ENCODE data around the gene L1CAM. TPM values are rescaled to one million over a fixed set of nuclear protein-coding genes. Genes with fewer than 3 reads are reported as not detected.
"Not testable (repeated sequence)": the region's sequence is repeated elsewhere in the genome, so short reads cannot be mapped to it uniquely, and the experiment has no call there.

Gene L1CAM
- total RNA-seq, 6 experiments from 2014 or later: 0.33 to 0.64 (median 0.47) TPM; not detected in 2

DNA sequence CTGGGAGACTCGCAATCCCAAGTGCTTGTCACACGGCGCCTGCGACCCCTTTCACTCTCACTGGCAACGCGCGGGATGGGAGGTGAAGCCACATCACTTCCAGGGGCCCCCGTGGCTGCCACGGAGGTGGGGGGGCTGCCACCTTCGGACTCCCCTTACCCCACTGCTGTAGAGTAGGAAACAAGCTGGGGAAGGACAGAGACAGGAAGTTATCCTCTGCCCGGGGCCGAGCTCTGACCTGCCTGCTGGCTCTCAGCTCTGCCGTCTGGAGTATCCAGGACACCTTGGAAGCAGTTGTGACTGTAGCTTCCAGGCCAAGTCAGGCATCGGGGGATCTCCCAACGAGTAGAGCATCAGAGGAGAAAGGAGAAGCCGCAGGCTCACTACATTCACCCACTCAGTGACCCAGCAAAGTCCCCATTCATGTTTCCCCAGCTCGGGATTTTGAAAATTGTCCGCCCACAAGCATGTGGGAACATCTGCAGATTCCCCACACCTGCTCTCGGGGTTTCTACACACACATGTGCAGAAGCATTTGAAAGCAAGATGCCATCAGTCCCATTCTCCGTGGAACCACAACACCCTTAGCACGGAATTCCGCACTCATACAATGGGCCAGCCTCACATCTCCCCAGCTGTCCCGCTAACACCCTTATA is 66.5 kb downstream of the L1CAM start:
- H3K4me1 ChIP-seq: no peaks in the 10 kb centered on the region
- no peak for DNase-seq
- ATAC-seq: peak in 1 of 4 donors; percentile 10
- H3K36me3 ChIP-seq: no peaks in the 10 kb centered on the region
- H3K4me3 ChIP-seq: peak overlapping the region in 2 of 3 donors; percentile 21 to 29
- TF ChIP-seq, protein P1, sequence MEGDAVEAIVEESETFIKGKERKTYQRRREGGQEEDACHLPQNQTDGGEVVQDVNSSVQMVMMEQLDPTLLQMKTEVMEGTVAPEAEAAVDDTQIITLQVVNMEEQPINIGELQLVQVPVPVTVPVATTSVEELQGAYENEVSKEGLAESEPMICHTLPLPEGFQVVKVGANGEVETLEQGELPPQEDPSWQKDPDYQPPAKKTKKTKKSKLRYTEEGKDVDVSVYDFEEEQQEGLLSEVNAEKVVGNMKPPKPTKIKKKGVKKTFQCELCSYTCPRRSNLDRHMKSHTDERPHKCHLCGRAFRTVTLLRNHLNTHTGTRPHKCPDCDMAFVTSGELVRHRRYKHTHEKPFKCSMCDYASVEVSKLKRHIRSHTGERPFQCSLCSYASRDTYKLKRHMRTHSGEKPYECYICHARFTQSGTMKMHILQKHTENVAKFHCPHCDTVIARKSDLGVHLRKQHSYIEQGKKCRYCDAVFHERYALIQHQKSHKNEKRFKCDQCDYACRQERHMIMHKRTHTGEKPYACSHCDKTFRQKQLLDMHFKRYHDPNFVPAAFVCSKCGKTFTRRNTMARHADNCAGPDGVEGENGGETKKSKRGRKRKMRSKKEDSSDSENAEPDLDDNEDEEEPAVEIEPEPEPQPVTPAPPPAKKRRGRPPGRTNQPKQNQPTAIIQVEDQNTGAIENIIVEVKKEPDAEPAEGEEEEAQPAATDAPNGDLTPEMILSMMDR (IDR thresholded peaks at IDR 0.05): no peak
- no peak for TF ChIP-seq POLR2A (IDR thresholded peaks at IDR 0.05)
- H3K27ac ChIP-seq: no peak overlapping the region
- intact Hi-C loops (cut with DNase I): no loop called here
- no peaks in the 10 kb centered on the region for H3K9me3 ChIP-seq
- 68% methylated on average over 5 of the region's 23 CpGs for WGBS (ENCODE audit: insufficient coverage, low coverage, low lambda C conversion rate, missing lambda C conversion rate)
- H3K27me3 ChIP-seq: peaks cover 0 to 10% of the 10 kb centered on the region in 2 donors

DNA sequence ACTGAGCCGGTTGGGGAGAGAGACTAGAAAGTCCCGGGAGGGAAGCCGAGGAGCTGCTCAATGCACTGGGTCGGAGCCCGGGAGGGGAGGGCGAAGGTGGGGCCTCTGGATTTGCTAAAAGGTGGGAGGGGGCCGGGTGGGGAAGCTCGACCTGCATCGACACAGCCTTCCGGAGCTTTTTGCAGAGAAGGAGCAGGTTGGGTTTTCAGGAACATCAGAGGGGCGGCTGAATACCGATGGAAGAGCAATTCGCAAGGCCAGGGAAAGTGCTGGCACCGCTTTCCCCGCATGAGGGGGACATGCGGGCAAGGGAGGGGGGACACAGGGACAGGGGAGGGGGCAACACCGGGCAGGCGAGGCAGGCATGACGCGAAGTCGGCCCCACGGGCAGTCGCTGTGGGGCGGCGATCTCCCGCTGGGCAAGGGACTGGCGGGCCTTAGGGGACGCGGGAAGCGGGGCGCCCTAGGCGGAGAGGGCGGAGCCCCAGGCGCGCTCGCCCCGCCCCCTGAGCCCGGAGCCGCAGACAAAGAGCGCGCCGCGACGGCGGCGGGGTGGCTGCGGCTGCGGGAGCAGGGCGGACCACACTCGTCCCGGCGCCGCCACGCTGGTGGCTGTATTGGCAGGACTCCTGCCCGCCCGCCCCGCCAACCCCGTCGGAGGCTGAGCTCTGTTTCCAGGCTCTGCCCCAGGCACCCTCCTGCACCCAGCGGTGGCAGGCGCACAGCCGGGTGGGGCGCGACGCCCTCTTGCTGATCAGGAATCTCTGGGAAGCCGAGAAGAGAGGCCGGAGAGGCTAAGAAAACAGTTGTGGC is 67.2 kb downstream of the L1CAM start:
- H3K4me1 ChIP-seq: no peaks in the 10 kb centered on the region
- peaks cover 0 to 10% of the 10 kb centered on the region in 2 donors for H3K27me3 ChIP-seq
- H3K27ac ChIP-seq: no peak overlapping the region
- WGBS (ENCODE audit: insufficient coverage, low coverage, low lambda C conversion rate, missing lambda C conversion rate): 47% methylated on average over 5 of the region's 67 CpGs
- DNase-seq: peak in 1 of 3 donors; percentile 34
- TF ChIP-seq, protein P1 (IDR thresholded peaks at IDR 0.05): no peak
- TF ChIP-seq POLR2A (IDR thresholded peaks at IDR 0.05): no peak
- no peaks in the 10 kb centered on the region for H3K9me3 ChIP-seq
- H3K4me3 ChIP-seq: peak overlapping the region in 2 of 3 donors; percentile 21 to 29
- peak; percentile 62 to 76 (median 74) for ATAC-seq
- no peaks in the 10 kb centered on the region for H3K36me3 ChIP-seq
- intact Hi-C loops (cut with DNase I): no loop called here

DNA sequence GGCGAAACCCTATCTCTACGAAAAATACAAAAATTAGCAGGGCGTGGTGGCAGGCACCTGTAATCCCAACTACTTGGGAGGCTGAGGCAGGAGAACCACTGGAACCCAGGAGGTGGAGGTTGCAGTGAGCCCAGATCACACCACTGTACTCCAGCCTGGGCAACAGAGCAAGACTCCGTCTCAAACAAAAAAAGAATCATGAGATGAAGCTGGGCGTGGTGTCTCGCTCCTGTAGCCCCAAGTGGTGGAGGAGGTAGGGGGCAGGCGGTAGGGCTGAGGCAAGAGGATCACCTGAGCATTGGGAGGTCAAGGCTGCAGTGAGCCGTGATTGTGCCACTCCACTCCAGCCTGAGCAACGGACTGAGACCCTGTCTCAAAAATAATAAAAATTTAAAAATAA is 67.9 kb downstream of the L1CAM start:
- H3K9me3 ChIP-seq; H3K4me3 ChIP-seq; H3K27ac ChIP-seq; H3K27me3 ChIP-seq; H3K4me1 ChIP-seq; ATAC-seq; intact Hi-C loops (cut with DNase I); H3K36me3 ChIP-seq: not testable (repeated sequence)
- WGBS (ENCODE audit: insufficient coverage, low coverage, low lambda C conversion rate, missing lambda C conversion rate): 72% methylated on average over 8 of the region's 9 CpGs
- peak in 1 of 3 donors; percentile 19 for DNase-seq

DNA sequence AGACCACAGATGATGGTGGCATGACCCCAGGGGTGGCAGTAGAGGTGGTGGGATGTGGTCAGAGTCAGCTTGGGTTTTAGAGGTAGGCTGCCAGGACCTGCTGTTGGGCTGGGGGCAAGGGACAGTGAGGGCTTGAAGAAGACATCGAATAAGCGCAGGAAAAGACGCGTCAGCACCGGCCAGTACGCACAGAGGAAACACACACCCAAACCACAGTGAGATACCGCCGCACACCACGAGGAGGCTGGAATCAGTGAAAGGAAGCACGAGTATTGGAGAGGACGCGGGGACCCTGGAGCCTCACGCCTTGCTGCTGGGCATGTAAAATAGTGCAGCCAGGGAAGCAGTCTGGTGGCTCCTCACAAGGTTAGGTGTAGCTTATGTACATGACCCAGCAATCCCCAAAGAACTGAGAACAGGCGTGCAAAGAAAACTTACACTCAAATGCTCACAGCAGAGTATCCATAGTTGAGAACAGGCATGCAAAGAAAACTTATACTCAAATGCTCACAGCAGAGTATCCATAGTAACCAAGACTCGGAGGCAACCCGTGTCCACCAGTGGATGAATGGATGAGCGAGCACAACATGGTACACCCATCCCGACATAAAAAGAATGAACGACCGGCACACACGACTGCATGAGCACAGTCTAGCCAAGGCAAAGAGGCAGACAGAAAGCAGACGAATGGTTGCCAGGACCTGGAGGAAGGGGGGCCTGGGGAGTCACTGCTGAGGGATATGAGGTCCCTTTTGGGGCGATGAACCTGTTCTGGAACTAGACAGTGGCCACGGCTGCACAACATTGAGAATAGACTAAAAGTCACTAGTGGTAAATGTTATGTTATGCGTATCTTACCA is 68.9 kb downstream of the L1CAM start:
- Histone ChIP-seq H3K4me1 (no peaks in the 10 kb centered on the region), H3K9me3 (no peaks in the 10 kb centered on the region), H3K36me3 (no peaks in the 10 kb centered on the region), H3K27ac (no peak overlapping the region), H3K27me3 (peaks cover 0 to 10% of the 10 kb centered on the region in 2 donors), H3K4me3 (no peak overlapping the region)
- DNase-seq: peak in 1 of 3 donors; percentile 46
- TF ChIP-seq, protein P1 (IDR thresholded peaks at IDR 0.05): no peak
- TF ChIP-seq POLR2A (IDR thresholded peaks at IDR 0.05): no peak
- peak; percentile 29 to 50 (median 40) for ATAC-seq
- 64% methylated on average over 24 of the region's 25 CpGs for WGBS (ENCODE audit: insufficient coverage, low coverage, low lambda C conversion rate, missing lambda C conversion rate)
- intact Hi-C loops (cut with DNase I): no loop called here
